VCaP (cell line): ENCODE results near the gene TMBIM6.

Experiments
- H3K27ac ChIP-seq: fragments of 450-650 bp; 2 replicates; pipeline ENCODE4 v1.5.1; 2017
- CTCF ChIP-seq: fragments of 450-650 bp; conservative IDR thresholded peaks from 2 replicates; pipeline ENCODE4 v1.5.1; 2017; ENCODE audit warnings: mild to moderate bottlenecking, moderate library complexity

Gene TMBIM6

DNA sequence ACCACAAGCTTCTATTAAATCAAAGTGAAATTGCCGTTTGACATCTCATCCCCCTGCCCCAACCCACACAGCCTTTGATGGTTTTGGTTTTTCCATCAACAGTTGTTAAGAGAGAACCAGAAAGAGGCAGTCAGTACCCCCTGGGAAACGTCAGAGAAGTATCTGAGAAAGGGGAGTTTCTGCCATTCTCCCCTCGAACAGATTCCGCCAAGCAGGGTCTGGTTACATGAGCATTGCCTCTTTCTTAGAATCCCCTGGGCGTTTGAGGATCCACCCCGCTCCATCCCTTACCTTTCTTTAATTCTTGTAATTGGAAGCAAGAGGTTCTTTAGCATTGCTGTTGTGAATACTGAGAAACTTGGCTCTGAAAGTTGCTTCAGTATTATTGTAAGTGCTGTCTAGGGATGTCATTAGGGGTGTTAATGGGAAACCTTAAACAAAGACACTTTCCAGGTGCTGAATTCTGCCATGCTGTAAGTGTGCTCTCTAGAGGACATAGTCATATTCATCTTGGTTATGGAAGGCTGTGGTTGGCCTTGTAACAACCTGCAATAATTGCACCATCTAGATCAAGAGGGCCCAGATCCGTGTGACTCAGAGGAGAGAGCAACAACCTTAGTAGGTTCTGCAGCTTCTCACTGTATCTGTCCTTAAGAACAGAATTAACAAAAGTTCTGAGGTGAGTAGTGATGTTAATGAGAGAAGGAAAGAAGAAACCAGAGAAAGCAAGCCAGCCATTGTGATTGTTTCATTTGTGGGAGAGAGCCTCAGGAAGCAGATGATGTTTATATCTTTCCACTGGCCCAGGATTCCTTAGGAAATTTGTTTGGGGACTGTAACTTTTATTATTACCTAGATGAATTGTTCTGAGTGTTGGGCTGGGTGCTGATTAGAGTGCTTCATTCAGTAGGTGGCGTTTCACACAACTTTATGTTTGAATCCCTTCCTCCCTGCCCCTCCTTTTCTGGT lies 9.0 kb downstream of the TMBIM6 start:
- no peak for TF ChIP-seq CTCF
- no peak overlapping the region for H3K27ac ChIP-seq

- no peak for TF ChIP-seq CTCF
- H3K27ac ChIP-seq, result no peak overlapping the region
These were observed 9.6 kb downstream of the TMBIM6 start for GRCh38 chr12:49750996-49751393.

DNA sequence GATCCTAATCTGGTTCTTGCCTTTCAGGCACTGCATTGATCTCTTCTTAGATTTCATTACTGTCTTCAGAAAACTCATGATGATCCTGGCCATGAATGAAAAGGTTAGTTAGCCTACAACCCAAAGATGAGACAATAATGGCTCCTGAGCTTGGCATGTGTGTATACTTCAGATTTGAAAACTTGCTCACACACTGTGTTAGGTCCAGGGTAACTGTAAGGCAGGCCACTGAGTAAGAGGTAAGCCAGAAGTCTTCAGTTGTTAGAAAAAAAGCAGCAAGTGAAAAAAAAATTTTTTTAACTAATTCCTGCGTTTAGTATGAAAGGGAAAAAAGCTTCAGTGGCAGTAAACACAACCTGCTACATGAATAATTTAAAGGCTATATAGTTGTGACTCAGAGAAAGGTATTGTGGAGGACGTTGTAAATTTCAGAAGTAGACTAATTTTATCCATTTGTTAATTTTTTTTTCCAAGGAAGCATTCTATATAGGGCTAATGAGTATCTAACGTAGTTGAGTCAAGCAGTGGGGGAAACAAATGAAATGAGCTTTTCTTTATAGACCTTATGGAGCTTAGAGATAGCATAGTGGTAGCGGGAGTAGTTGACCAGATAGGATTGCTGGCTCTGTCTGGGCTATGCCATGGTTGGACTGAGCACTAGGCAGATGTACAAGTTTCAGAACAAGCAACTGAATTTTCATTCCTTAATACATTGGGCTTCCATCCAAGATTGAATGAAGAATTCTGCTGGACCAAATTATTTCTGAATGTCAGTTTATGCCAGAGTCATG lies 20.5 kb downstream of the TMBIM6 start:
- TF ChIP-seq CTCF, result no peak
- H3K27ac ChIP-seq, result no peak overlapping the region

GRCh38 chr12:49762468-49762847 lies 21.1 kb downstream of the TMBIM6 start:
- no peak for TF ChIP-seq CTCF
- H3K27ac ChIP-seq, result no peak overlapping the region

- H3K27ac ChIP-seq, result no peak overlapping the region
- peak; percentile 81 for TF ChIP-seq CTCF
These were observed 21.7 kb downstream of the TMBIM6 start for GRCh38 chr12:49763006-49763591.

DNA sequence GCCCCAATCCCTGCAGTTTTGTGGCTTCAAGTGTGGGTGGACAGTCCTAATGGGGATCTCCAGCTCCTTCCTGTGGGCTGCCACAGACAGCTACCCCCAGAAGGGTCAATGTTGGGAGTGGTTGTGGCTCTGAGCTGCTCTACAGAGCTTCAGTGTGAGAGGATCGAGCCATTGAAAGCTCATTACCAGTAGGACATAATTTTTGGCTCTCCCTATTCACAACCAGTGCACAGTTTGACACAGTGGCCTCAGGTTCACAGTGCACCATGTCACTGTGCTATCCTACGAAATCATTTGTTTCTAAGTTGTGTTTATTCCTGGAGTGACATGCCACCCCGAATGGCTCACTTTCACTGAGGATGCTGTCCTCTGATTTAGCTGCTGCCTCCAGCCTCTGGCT lies 22.8 kb downstream of the TMBIM6 start:
- no peak overlapping the region for H3K27ac ChIP-seq
- TF ChIP-seq CTCF, result no peak

DNA sequence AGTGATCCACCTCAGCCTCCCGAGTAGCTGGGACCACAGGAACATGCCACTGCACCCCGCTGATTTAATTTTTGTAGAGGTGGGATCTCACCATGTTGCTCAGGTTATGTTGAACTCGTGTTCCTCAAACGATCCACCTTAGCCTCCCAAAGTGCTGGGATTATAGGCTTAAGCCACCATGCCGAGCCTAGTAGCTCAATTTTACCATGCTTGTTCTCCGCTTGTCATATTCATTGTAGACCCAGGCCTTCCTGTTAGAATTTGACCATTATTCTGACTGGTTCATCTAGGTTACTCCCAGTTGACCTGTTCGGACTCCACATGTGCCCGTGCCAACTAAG lies 24.7 kb downstream of the TMBIM6 start:
- H3K27ac ChIP-seq, result no peak overlapping the region
- no peak for TF ChIP-seq CTCF
